HepG2 (cell line): ENCODE measurements around the gene SP9. TPM values are rescaled to one million over a fixed set of nuclear protein-coding genes. Genes with fewer than 3 reads are reported as not detected.
"Not testable (repeated sequence)": the region's sequence is repeated elsewhere in the genome, so short reads cannot be mapped to it uniquely, and the experiment has no call there.

Experiments used
- ATAC-seq: fragments of 200-7000 bp; cut with Tn5 transposase; 3 replicates; pipeline ENCODE4 v1.9.1; 2020; ENCODE audit warnings: mild to moderate bottlenecking, moderate library complexity
- BruUV-seq: library from RNA; stranded (reverse); fragments of 400-500 nt; replicated peaks from 2 replicates; lab custom pipeline; 2021; lab: Mats Ljungman, UMichigan
- CTCF ChIA-PET: fragments of 300-600 bp; formaldehyde crosslinking; extraction: SDS; loops from one replicate; lab custom pipeline; 2021; ENCODE audit warnings: low total read pairs, inconsistent platforms, low intra/inter-chr PET ratio; lab: Yijun Ruan, JAX
- POLR2A ChIA-PET: fragments of 350-600 bp; sonication (Branson Sonifier 250); formaldehyde crosslinking; loops from one replicate; lab custom pipeline; 2020; ENCODE audit warnings: antibody characterized with exemption, inconsistent platforms; lab: Yijun Ruan, JAX
- DNase-seq: peaks from one replicate; pipeline ENCODE4 v3.0.0-alpha.2; 2015; ENCODE audit warnings: low spot score
- FAIRE-seq: peaks from 3 replicates; lab custom pipeline; 2011; peaks lifted over from hg19 to GRCh38; lab: Jason Lieb, UNC
- H2AFZ ChIP-seq: one replicate; pipeline ENCODE4 v1.6.1; 2011; ENCODE audit warnings: low read length, inconsistent platforms
- H3K27ac ChIP-seq: fragments of 300-600 bp; 3 replicates; pipeline ENCODE4 v1.8.0; 2011; ENCODE audit warnings: mixed run types, mild to moderate bottlenecking, mixed read lengths, low read length, inconsistent platforms; ENCODE audit not compliant: insufficient read depth; ENCODE audit errors: extremely low read length
- H3K27me3 ChIP-seq, 2 experiments: fragments of 200-600 bp in 1 of 2; 2 replicates in 1 of 2; 3 replicates in 1 of 2; pipeline versions ENCODE4 v1.6.0 to v1.8.0; 2011; ENCODE audit warnings: low read length in 2 of 2, mild to moderate bottlenecking in 2 of 2, moderate library complexity in 2 of 2, inconsistent platforms in 1 of 2; ENCODE audit not compliant: insufficient read depth in 2 of 2, control insufficient read depth in 1 of 2
- H3K36me3 ChIP-seq, 2 experiments: fragments of 200-600 bp in 1 of 2; replicated peaks in 1 of 2; 2 replicates in 1 of 2; 3 replicates in 1 of 2; pipeline versions ENCODE4 v1.5.1 to v1.8.0; 2011; ENCODE audit warnings: low read length in 2 of 2, inconsistent platforms in 1 of 2; ENCODE audit not compliant: insufficient read depth in 2 of 2, control insufficient read depth in 1 of 2
- H3K4me1 ChIP-seq: 2 replicates; pipeline ENCODE4 v1.5.1; 2012; ENCODE audit warnings: low read length, inconsistent platforms; ENCODE audit not compliant: insufficient read depth
- H3K4me2 ChIP-seq: 2 replicates; pipeline ENCODE4 v1.6.0; 2011; ENCODE audit warnings: low read depth, low read length, inconsistent platforms
- H3K4me3 ChIP-seq, 3 experiments: fragments of 200-600 bp in 1 of 3; sonication (generic), shearing (Covaris generic) in 1 of 3; replicated peaks in 1 of 3; 2 replicates each; pipeline ENCODE4 v1.5.1; 2011 to 2016; ENCODE audit warnings: low read length in 3 of 3, inconsistent platforms in 2 of 3, low read depth in 2 of 3, mild to moderate bottlenecking in 2 of 3, control low read depth in 1 of 3, mixed read lengths in 1 of 3; ENCODE audit not compliant: insufficient read depth in 1 of 3
- H3K79me2 ChIP-seq: one replicate; pipeline ENCODE4 v1.6.1; 2011; ENCODE audit warnings: low read length, inconsistent platforms; ENCODE audit not compliant: insufficient read depth
- H3K9ac ChIP-seq: 2 replicates; pipeline ENCODE4 v1.6.0; 2011; ENCODE audit warnings: mild to moderate bottlenecking, low read depth, low read length, inconsistent platforms; ENCODE audit not compliant: insufficient read depth
- H3K9me3 ChIP-seq: 2 replicates; pipeline ENCODE4 v1.5.1; 2012; ENCODE audit warnings: mild to moderate bottlenecking, low read length
- H4K20me1 ChIP-seq: 2 replicates; pipeline ENCODE4 v1.6.0; 2011; ENCODE audit warnings: inconsistent platforms, mild to moderate bottlenecking, low read length, moderate library complexity; ENCODE audit not compliant: insufficient read depth
- FOXA3 ChIP-seq: IDR thresholded peaks from 2 replicates; pipeline ENCODE4 v1.6.1; 2016; ENCODE audit warnings: missing genetic modification reagents, missing compliant biosample characterization
- HMGA1 ChIP-seq: sonication (generic); formaldehyde crosslinking; conservative IDR thresholded peaks from 2 replicates; pipeline ENCODE4 v1.4.0; 2020; ENCODE audit warnings: missing genetic modification reagents
- HNRNPUL1 ChIP-seq: fragments of 200-400 bp; formaldehyde crosslinking; IDR thresholded peaks from 2 replicates; pipeline ENCODE4 v1.6.1; 2017; ENCODE audit warnings: low read depth, mild to moderate bottlenecking, low read length, moderate library complexity
- KDM5B ChIP-seq: sonication (generic); formaldehyde crosslinking; IDR thresholded peaks from 2 replicates; pipeline ENCODE4 v1.4.0; 2020; ENCODE audit warnings: missing genetic modification reagents, mild to moderate bottlenecking, borderline replicate concordance
- KLF15 ChIP-seq: sonication (generic); formaldehyde crosslinking; IDR thresholded peaks from 2 replicates; pipeline ENCODE4 v1.8.1; 2023; ENCODE audit warnings: borderline replicate concordance, mild to moderate bottlenecking, inconsistent platforms, missing genetic modification reagents, mixed read lengths
- KLF6 ChIP-seq: IDR thresholded peaks from 2 replicates; pipeline ENCODE4 v1.8.0; 2016; ENCODE audit warnings: missing biosample characterization, missing genetic modification reagents
- PCBP2 ChIP-seq: fragments of 200-400 bp; formaldehyde crosslinking; optimal IDR thresholded peaks from 2 replicates; pipeline ENCODE3; 2018; ENCODE audit warnings: low read length, low read depth; ENCODE audit not compliant: poor library complexity, severe bottlenecking
- ZNF331 ChIP-seq: sonication (generic); formaldehyde crosslinking; IDR thresholded peaks from 2 replicates; pipeline ENCODE4 v1.4.0; 2020; ENCODE audit warnings: missing genetic modification reagents
- ZNF343 ChIP-seq: sonication (generic); formaldehyde crosslinking; IDR thresholded peaks from 2 replicates; pipeline ENCODE4 v1.4.0; 2020; ENCODE audit warnings: mild to moderate bottlenecking, missing genetic modification reagents
- ZNF367 ChIP-seq: sonication (generic); formaldehyde crosslinking; IDR thresholded peaks from 2 replicates; pipeline ENCODE4 v1.4.0; 2020; ENCODE audit warnings: missing genetic modification reagents, borderline replicate concordance
- WGBS: methylation state at CpG from one replicate; pipeline ENCODE4 v1.1.6; 2017; ENCODE audit warnings: low lambda C conversion rate; 5-methylcytosine and 5-hydroxymethylcytosine counted together
- in situ Hi-C: cut with HindIII; loops from 2 replicates; pipeline ENCODE4 v1.10.0; 2017; ENCODE audit warnings: low pct_unique_long_range_greater_than_20kb; ENCODE audit not compliant: extremely low pct_ligation_motif_present
- intact Hi-C: fragments of 100-400 bp; cut with micrococcal nuclease; formaldehyde crosslinking; loops from one replicate; pipeline ENCODE4 v1.10.0; 2022; ENCODE audit not compliant: unreplicated experiment
- polyA plus RNA-seq, 8 experiments: library from polyadenylated mRNA; depleted of rRNA in 3 of 8; stranded (reverse) in 7 of 8; unstranded in 1 of 8; fragments of >200 nt; fragmentation: Illumina TruSeq in 4 of 8; extraction: Trizol in 4 of 8; gene quantifications; 2 replicates each; pipeline versions ENCODE4 v1.2.1 to v1.2.3, GENCODE V29; 2011 to 2016; ENCODE audit warnings: low read depth in 4 of 8, missing spikeins in 1 of 8, mixed read lengths in 1 of 8; ENCODE audit not compliant: insufficient read depth in 1 of 8
- total RNA-seq, 5 experiments: library from RNA; depleted of rRNA; stranded (reverse); fragments of >200 nt; fragmentation: Illumina TruSeq; extraction: Trizol; gene quantifications; 2 replicates each; pipeline ENCODE4 v1.2.3, GENCODE V29; 2016; ENCODE audit warnings: low read depth in 1 of 5
- TF ChIP-seq, protein P1 (sequence below): sonication (generic); formaldehyde crosslinking; conservative IDR thresholded peaks from 2 replicates; pipeline ENCODE4 v1.8.0; 2022; ENCODE audit warnings: missing genetic modification reagents

Gene SP9
- total and polyA plus RNA-seq, 2 of the 13 experiments (the other 11 are each of a cell fraction or from before 2014, with no cell fraction given) = not detected

DNA sequence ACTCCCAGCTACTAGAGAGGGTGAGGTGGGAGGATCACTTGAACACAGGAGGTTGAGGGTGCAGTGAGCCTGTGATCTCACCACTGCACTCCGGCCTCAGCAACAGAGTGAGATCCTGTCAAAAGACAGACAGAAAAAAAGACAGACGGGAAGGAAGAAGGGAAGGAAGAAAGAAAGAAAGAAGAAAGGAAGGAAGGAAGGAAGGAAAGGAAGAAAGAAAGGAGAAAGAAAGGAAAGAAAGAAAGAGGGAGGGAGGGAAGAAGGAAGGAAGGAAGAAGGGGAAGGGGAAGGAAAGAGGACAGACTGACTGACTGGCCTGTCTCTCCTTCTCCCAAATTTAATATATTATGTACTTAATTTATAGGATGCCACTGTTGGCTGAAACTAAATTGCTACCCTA lies 21.6 kb downstream of the SP9 start:
- no TSS peak for BruUV-seq
- WGBS = 96% methylated on average over 2 of the region's 2 CpGs
- TF ChIP-seq ZNF331 (CRISPR knock-in tag) (no peak), KLF6 (CRISPR knock-in tag) (no peak), FOXA3 (no peak), ZNF367 (CRISPR knock-in tag) (no peak), KDM5B (CRISPR knock-in tag) (no peak), KLF15 (CRISPR knock-in tag) (no peak), PCBP2 (no peak), HNRNPUL1 (no peak), HMGA1 (CRISPR knock-in tag) (no peak), ZNF343 (CRISPR knock-in tag) (no peak)
- TF ChIP-seq, protein P1, sequence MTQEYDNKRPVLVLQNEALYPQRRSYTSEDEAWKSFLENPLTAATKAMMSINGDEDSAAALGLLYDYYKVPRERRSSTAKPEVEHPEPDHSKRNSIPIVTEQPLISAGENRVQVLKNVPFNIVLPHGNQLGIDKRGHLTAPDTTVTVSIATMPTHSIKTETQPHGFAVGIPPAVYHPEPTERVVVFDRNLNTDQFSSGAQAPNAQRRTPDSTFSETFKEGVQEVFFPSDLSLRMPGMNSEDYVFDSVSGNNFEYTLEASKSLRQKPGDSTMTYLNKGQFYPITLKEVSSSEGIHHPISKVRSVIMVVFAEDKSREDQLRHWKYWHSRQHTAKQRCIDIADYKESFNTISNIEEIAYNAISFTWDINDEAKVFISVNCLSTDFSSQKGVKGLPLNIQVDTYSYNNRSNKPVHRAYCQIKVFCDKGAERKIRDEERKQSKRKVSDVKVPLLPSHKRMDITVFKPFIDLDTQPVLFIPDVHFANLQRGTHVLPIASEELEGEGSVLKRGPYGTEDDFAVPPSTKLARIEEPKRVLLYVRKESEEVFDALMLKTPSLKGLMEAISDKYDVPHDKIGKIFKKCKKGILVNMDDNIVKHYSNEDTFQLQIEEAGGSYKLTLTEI (CRISPR knock-in tag) = no peak
- H3K9me3 ChIP-seq = no peaks in the 10 kb centered on the region
- intact Hi-C loops = no loop called here
- no peak overlapping the region for H3K27ac ChIP-seq
- no peak overlapping the region for H3K4me2 ChIP-seq
- no peak for FAIRE-seq
- no peaks in the 10 kb centered on the region; the same call in 1 of the 2 replicates for H4K20me1 ChIP-seq
- no peaks in the 10 kb centered on the region for H3K27me3 ChIP-seq
- DNase-seq = no peak
- POLR2A ChIA-PET = no interaction called here
- H3K4me3 ChIP-seq = no peak overlapping the region
- H3K9ac ChIP-seq = no peak overlapping the region
- H3K79me2 ChIP-seq = no peaks in the 10 kb centered on the region
- no peaks in the 10 kb centered on the region for H3K4me1 ChIP-seq
- ATAC-seq = no peak
- CTCF ChIA-PET = no interaction called here
- no peak overlapping the region for H2AFZ ChIP-seq
- in situ Hi-C loops = no loop called here
- peaks cover 3 to 5% of the 10 kb centered on the region in 2 experiments; a peak in 2 of 5 replicates for H3K36me3 ChIP-seq

DNA sequence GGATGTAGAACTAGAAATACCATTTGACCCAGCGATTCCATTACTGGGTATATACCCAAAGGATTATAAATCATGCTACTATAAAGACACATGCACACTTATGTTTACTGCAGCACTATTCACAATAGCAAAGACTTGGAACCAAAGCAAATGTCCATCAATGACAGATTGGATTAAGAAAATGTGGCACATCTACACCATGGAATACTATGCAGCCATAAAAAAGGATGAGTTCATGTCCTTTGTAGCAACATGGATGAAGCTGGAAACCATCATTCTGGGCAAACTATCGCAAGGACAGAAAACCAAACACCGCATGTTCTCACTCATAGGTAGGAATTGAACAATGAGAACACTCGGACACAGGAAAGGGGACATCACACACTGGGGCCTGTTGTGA lies 24.9 kb downstream of the SP9 start:
- ATAC-seq, H3K27me3 ChIP-seq, BruUV-seq, FAIRE-seq, H3K27ac ChIP-seq, POLR2A ChIA-PET, in situ Hi-C loops, H3K4me1 ChIP-seq, H4K20me1 ChIP-seq, H3K4me3 ChIP-seq, H2AFZ ChIP-seq, H3K4me2 ChIP-seq, CTCF ChIA-PET, DNase-seq, H3K9ac ChIP-seq, H3K79me2 ChIP-seq, intact Hi-C loops: not testable (repeated sequence)
- Histone ChIP-seq H3K36me3 (peaks cover 9 to 20% of the 10 kb centered on the region in 2 experiments; a peak in 4 of 5 replicates), H3K9me3 (peaks cover 12% of the 10 kb centered on the region)
- WGBS = 96% methylated on average over 4 of the region's 4 CpGs
